Measurements from ENCODE around the gene ELFN1. TPM values are rescaled to one million over a fixed set of nuclear protein-coding genes. Genes with fewer than 3 reads are reported as not detected.

ELFN1 gene
- total RNA-seq, 1 donor from 2014 or later: not detected

GRCh38 chr7:1646957-1647891 is 22.9 kb upstream of the ELFN1 start:
- H3K36me3 Mint-ChIP-seq (ENCODE audit: low read depth): no peaks in the 10 kb centered on the region
- no peaks in the 10 kb centered on the region for H3K4me1 Mint-ChIP-seq
- H3K9me3 Mint-ChIP-seq: no peaks in the 10 kb centered on the region
- intact Hi-C loops (cut with micrococcal nuclease): no loop called here
- no peak overlapping the region for H3K4me3 Mint-ChIP-seq
- H3K27me3 Mint-ChIP-seq: peaks cover 32% of the 10 kb centered on the region
- DNase-seq (no peak), ATAC-seq (ENCODE audit: low read depth) (no peak)
- no peak overlapping the region for H3K27ac Mint-ChIP-seq
- CTCF ChIA-PET: no interaction called here
- no peak for TF ChIP-seq CTCF (IDR thresholded peaks at IDR 0.05)
- POLR2A ChIA-PET: no interaction called here

DNA sequence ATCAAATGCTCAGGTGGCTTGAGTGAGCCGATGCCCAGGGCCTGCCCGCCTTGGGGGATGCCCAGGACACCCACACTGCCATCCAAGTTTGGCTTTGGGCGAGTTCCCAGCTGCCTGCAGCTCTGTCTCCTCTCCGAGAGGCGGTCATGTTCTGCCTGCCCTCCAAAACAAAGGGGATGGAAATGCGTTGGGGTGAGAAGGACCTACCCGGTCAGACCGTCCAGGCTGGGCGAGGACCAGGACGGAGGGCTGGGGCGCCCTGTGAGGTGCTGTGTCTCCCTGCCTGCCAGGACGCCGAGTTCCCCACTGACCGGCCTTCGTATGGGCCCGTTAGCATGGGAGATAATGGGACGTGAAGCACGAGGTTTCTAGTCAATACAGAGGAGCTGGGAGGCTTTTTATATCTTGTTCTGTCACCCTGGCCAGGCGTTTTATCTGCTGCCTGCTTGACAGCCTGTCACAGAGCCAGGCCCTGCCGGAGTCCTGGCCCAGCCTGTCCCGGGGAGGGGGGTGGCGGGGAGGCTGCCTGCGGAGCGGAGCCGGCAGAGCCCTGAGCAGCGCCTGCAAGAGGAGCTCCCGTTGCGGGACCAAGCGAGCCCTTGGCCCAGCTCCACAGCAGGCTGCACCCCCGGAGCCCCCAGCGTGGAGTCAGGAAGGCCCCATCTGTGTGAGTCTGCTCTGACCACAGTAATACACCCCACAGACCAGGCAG is 22.0 kb upstream of the ELFN1 start:
- Mint-ChIP-seq H3K27ac (no peak overlapping the region), H3K4me3 (no peak overlapping the region), H3K4me1 (no peaks in the 10 kb centered on the region), H3K9me3 (no peaks in the 10 kb centered on the region), H3K27me3 (peaks cover 32% of the 10 kb centered on the region), H3K36me3 (ENCODE audit: low read depth) (no peaks in the 10 kb centered on the region)
- TF ChIP-seq CTCF (IDR thresholded peaks at IDR 0.05): no peak
- ChIA-PET POLR2A (no interaction called here), CTCF (no interaction called here)
- ATAC-seq (ENCODE audit: low read depth) (no peak), DNase-seq (no peak)
- intact Hi-C loops (cut with micrococcal nuclease): no loop called here

DNA sequence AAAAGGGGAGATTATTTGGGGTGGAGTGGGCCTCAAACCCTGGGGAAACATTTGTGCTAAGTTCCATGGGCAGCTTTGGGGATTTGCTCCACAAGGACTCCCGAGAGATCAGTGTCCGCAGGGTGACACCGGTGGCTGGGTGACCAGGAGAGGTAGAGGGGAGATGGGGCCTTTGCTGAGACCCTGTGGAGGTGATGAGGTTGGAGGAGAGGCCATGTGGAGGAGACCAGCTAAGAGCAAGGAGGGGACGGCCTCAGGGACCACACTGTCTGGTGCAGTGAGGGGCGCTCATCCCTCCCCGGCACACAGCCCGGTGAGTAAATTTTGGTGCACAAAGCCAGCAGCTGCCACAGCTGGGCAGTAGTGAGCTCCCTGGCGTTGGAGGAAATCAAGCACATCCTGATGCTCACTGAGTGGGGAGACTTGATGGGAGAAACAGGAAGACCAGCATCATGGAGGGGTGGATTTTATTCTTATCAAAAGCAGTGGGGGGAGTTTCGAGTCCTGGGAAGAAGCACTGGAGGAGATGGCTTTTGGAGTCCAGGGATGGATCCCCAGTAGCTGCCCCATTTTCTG is 20.2 kb upstream of the ELFN1 start:
- H3K27me3 Mint-ChIP-seq: peaks cover 22% of the 10 kb centered on the region
- no peaks in the 10 kb centered on the region for H3K4me1 Mint-ChIP-seq
- H3K27ac Mint-ChIP-seq: no peak overlapping the region
- H3K9me3 Mint-ChIP-seq: no peaks in the 10 kb centered on the region
- DNase-seq: no peak
- ATAC-seq (ENCODE audit: low read depth): no peak
- TF ChIP-seq CTCF (IDR thresholded peaks at IDR 0.05): no peak
- H3K4me3 Mint-ChIP-seq: no peak overlapping the region
- intact Hi-C loops (cut with micrococcal nuclease): no loop called here
- POLR2A ChIA-PET: no interaction called here
- no peaks in the 10 kb centered on the region for H3K36me3 Mint-ChIP-seq (ENCODE audit: low read depth)
- CTCF ChIA-PET: no interaction called here

DNA sequence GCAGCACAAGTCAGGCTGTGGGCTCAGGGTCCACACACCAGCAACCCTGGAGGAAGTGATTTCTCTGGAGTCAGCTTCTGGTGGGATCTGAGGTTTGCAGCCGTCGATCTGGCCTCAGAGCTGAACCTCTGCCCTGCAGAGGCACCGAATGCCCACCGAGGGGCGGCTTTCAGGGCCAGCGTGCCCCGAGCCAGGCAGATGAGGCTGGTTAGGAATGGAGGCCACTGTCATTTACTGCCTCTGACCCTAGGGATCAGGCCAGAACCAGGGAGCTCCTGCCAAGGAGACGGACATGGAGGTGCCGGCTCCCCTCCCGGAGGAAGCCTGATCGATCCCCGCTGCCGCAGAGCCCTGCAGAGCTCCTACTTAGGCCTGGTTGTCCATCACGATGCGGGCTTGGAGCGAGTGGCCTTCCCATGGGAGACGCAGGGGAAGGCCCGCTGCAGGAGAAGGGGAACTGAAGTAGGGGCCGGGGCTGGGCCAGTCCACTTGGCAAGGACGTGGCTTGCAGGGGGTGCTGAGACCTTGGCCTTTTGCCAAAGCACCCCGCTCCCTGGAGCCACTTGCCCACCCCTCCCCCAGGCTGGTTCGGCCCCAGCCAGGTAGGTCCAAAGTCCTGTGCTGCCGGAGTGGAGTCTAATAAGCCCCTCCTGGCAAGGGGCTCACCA is 19.6 kb upstream of the ELFN1 start:
- POLR2A ChIA-PET: no interaction called here
- DNase-seq (no peak), ATAC-seq (ENCODE audit: low read depth) (no peak)

More for the DNA sequence above, 19.6 kb upstream of the ELFN1 start:
- no peaks in the 10 kb centered on the region for H3K36me3 Mint-ChIP-seq (ENCODE audit: low read depth)
- H3K27me3 Mint-ChIP-seq: peaks cover 22% of the 10 kb centered on the region
- intact Hi-C loops (cut with micrococcal nuclease): no loop called here
- H3K9me3 Mint-ChIP-seq: no peaks in the 10 kb centered on the region
- H3K4me1 Mint-ChIP-seq: no peaks in the 10 kb centered on the region
- CTCF ChIA-PET: no interaction called here
- TF ChIP-seq CTCF (IDR thresholded peaks at IDR 0.05): no peak
- no peak overlapping the region for H3K4me3 Mint-ChIP-seq
- no peak overlapping the region for H3K27ac Mint-ChIP-seq

Measured in activated B cell treated with CpG ODN at 0.5 μM for 24 hours (primary cell).